ENCODE measurements around the gene RGS7.

- no peak for TF ChIP-seq POLR2A (IDR thresholded peaks at IDR 0.05)
- TF ChIP-seq, protein P1, sequence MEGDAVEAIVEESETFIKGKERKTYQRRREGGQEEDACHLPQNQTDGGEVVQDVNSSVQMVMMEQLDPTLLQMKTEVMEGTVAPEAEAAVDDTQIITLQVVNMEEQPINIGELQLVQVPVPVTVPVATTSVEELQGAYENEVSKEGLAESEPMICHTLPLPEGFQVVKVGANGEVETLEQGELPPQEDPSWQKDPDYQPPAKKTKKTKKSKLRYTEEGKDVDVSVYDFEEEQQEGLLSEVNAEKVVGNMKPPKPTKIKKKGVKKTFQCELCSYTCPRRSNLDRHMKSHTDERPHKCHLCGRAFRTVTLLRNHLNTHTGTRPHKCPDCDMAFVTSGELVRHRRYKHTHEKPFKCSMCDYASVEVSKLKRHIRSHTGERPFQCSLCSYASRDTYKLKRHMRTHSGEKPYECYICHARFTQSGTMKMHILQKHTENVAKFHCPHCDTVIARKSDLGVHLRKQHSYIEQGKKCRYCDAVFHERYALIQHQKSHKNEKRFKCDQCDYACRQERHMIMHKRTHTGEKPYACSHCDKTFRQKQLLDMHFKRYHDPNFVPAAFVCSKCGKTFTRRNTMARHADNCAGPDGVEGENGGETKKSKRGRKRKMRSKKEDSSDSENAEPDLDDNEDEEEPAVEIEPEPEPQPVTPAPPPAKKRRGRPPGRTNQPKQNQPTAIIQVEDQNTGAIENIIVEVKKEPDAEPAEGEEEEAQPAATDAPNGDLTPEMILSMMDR (IDR thresholded peaks at IDR 0.05 in 8 of 11, conservative IDR thresholded peaks at IDR 0.05 in 3 of 11), result no peak
- no peak for TF ChIP-seq POLR2AphosphoS5 (IDR thresholded peaks at IDR 0.05)
Measured at GRCh38 chr1:240790856-240791255, 566.1 kb downstream of the RGS7 start.
